ENCODE data around the gene METTL13. TPM values are rescaled to one million over a fixed set of nuclear protein-coding genes. Genes with fewer than 3 reads are reported as not detected.

METTL13 gene
- total and polyA plus RNA-seq, 2 of the 8 experiments (the other 6 are each of a cell fraction or from before 2014, with no cell fraction given), result 38.1 to 66.3 TPM

GRCh38 chr1:171811672-171812071 is 30.2 kb downstream of the METTL13 start:
- no peak for FAIRE-seq
- no peaks in the 10 kb centered on the region for H4K20me1 ChIP-seq (replicated peaks in 1 of 2; ENCODE audit: control insufficient read depth in 1 of 2, insufficient read depth in 2 of 2, low read length in 2 of 2)

More at GRCh38 chr1:171811672-171812071, 30.2 kb downstream of the METTL13 start:
- Histone ChIP-seq H3K23me2 (ENCODE audit: low read depth, low read length) (no peaks in the 10 kb centered on the region; the same call in 1 of the 2 replicates), H2AFZ (ENCODE audit: low read length) (no peak overlapping the region), H3K14ac (ENCODE audit: insufficient read length) (no peak overlapping the region), H4K5ac (ENCODE audit: insufficient read length, low read depth, low read length) (no peak overlapping the region), H2BK20ac (ENCODE audit: low read length) (no peak overlapping the region), H2BK5ac (ENCODE audit: low read depth, low read length) (no peak overlapping the region), H3K4me2 (ENCODE audit: insufficient read depth in 1 of 2, low read depth in 2 of 2, low read length in 2 of 2) (no peak overlapping the region), H3K18ac (ENCODE audit: extremely low read depth, low read length) (no peak overlapping the region), H3K56ac (replicated peaks; ENCODE audit: insufficient read length, low read depth, low read length) (no peak overlapping the region), H3K79me2 (ENCODE audit: control insufficient read depth in 1 of 2, insufficient read depth in 2 of 2, low read length in 2 of 2) (no peaks in the 10 kb centered on the region), H3K23ac (ENCODE audit: insufficient read length) (no peak overlapping the region), H3K4ac (replicated peaks; ENCODE audit: insufficient read length, low read depth, low read length) (no peak overlapping the region), H3K36me3 (ENCODE audit: control insufficient read depth in 2 of 4, insufficient read depth in 4 of 4, low read length in 3 of 4) (no peaks in the 10 kb centered on the region), H2BK12ac (ENCODE audit: low read depth, low read length) (no peak overlapping the region), H2BK15ac (ENCODE audit: low read length) (no peak overlapping the region), H3K27me3 (replicated peaks in 1 of 4; ENCODE audit: control insufficient read depth in 3 of 4, extremely low read depth in 1 of 4, insufficient read depth in 3 of 4, low read length in 3 of 4) (no peaks in the 10 kb centered on the region), H4K91ac (replicated peaks; ENCODE audit: insufficient read length, low read length) (no peak overlapping the region), H3K79me1 (ENCODE audit: low read depth, low read length) (no peaks in the 10 kb centered on the region), H3K4me1 (replicated peaks in 1 of 4; ENCODE audit: control insufficient read depth in 3 of 4, insufficient read depth in 4 of 4, low read length in 3 of 4) (no peaks in the 10 kb centered on the region; a peak in 1 of 7 replicates), H2BK120ac (replicated peaks; ENCODE audit: low read depth, low read length) (no peak overlapping the region), H4K8ac (ENCODE audit: extremely low read depth, insufficient read depth, low read length) (no peak overlapping the region), H3K9ac (replicated peaks in 1 of 4; ENCODE audit: extremely low read depth in 1 of 4, low read depth in 3 of 4, low read length in 3 of 4) (no peak overlapping the region), H3K27ac (ENCODE audit: low read depth, low read length) (no peak overlapping the region), H2AK5ac (ENCODE audit: low read depth, low read length) (no peak overlapping the region), H3K4me3 (ENCODE audit: extremely low read depth in 1 of 4, insufficient read depth in 2 of 4, low read depth in 3 of 4, low read length in 4 of 4) (no peak overlapping the region), H3K9me3 (ENCODE audit: insufficient read depth in 2 of 2, low read depth in 1 of 2, low read length in 1 of 2) (no peaks in the 10 kb centered on the region)
- no peak for DNase-seq (ENCODE audit: low read depth in 1 of 2, low spot score in 2 of 2)
- ChIA-PET CTCF (ENCODE audit: partially characterized antibody) (interaction anchor here (0.8 to 16.4 kb wide), 3 partner anchors 11 to 172 kb away, joined by 3 to 694 read pairs (median 53); no protein-coding TSS in a partner anchor), POLR2A (ENCODE audit: partially characterized antibody) (interaction anchor here (0.7 kb wide), 1 partner anchor 12 kb away, joined by 3 read pairs; no protein-coding TSS in a partner anchor)
- TF ChIP-seq POU5F1 (IDR thresholded peaks at IDR 0.05; ENCODE audit: low read depth, low read length), result no peak
- no peak for TF ChIP-seq EGR1 (IDR thresholded peaks at IDR 0.05; ENCODE audit: borderline replicate concordance, low read depth, low read length)
- no peak for TF ChIP-seq E2F6 (IDR thresholded peaks at IDR 0.05)
- TF ChIP-seq CEBPB (IDR thresholded peaks at IDR 0.05; ENCODE audit: low read depth, low read length), result no peak
- no peak for TF ChIP-seq MAX (IDR thresholded peaks at IDR 0.05)
